Vagina (tissue), 2 donors: ENCODE results near the gene SART3.

Source experiments
- POLR2A ChIP-seq, 2 donors: fragments of 450-650 bp; IDR thresholded peaks; one replicate each; pipeline ENCODE4 v1.6.1; 2017; ENCODE audit warnings: antibody characterized with exemption in 2 of 2, mild to moderate bottlenecking in 2 of 2, moderate library complexity in 2 of 2
- POLR2AphosphoS5 ChIP-seq, 2 donors: sonication (generic); formaldehyde crosslinking; IDR thresholded peaks; one replicate each; pipeline ENCODE4 v1.9.0; 2017; ENCODE audit warnings: antibody characterized with exemption in 2 of 2, mild to moderate bottlenecking in 2 of 2, low read depth in 1 of 2; ENCODE audit not compliant: insufficient read depth in 1 of 2
- TF ChIP-seq, protein P1 (sequence below), 3 experiments: fragments of 450-650 bp in 2 of 3; fragments of 200-600 bp in 1 of 3; sonication (generic) in 1 of 3; IDR thresholded peaks; one replicate each; pipeline ENCODE4 v1.5.1; 2017 to 2019; ENCODE audit warnings: antibody characterized with exemption in 3 of 3, mild to moderate bottlenecking in 2 of 3, moderate library complexity in 2 of 3

DNA sequence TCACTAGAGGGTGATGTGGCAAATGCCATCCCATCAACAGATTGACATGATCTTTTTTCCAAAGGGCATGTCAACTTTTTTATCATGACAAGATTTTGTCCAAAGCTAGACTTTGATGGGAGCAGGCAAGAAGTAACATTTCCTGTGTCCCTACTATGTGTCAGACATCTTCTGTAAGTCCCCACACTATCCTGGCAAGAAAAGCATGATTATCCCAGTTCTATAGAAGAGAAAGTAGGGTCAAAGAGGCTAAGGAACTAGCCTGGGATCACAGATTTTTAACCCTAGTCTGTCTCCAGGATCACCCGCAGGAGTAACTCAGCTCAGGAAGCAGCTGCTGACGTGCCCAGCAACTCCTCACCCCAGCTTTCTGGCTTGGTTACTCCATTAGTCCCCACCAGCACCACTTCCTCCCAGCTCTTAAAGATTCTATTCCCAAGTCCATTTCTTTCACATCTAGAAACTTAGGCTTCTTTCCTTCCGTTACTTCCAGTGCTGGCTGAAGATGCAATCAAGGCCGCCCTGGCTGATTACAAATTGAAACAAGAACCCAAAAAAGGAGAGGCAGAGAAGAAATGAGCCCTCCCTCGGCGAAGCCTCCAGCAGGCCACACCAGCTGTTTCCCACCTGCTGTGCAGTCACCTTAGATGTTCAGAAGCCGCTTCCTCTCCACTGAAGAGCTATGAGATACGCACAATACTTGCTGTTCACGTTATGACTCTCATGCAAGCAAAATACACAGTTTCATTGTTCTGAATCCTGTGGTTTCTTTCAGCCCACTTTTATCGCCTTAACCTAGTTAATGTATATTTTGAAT lies 7.6 kb upstream of the SART3 start:
- TF ChIP-seq, protein P1, sequence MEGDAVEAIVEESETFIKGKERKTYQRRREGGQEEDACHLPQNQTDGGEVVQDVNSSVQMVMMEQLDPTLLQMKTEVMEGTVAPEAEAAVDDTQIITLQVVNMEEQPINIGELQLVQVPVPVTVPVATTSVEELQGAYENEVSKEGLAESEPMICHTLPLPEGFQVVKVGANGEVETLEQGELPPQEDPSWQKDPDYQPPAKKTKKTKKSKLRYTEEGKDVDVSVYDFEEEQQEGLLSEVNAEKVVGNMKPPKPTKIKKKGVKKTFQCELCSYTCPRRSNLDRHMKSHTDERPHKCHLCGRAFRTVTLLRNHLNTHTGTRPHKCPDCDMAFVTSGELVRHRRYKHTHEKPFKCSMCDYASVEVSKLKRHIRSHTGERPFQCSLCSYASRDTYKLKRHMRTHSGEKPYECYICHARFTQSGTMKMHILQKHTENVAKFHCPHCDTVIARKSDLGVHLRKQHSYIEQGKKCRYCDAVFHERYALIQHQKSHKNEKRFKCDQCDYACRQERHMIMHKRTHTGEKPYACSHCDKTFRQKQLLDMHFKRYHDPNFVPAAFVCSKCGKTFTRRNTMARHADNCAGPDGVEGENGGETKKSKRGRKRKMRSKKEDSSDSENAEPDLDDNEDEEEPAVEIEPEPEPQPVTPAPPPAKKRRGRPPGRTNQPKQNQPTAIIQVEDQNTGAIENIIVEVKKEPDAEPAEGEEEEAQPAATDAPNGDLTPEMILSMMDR (IDR thresholded peaks at IDR 0.05) = no peak
- TF ChIP-seq POLR2A (IDR thresholded peaks at IDR 0.05) (no peak), POLR2AphosphoS5 (IDR thresholded peaks at IDR 0.05; ENCODE audit: insufficient read depth in 1 of 2, low read depth in 1 of 2) (no peak)
